Hepatocyte (in vitro differentiated cells): ENCODE measurements around the gene IL31RA.

ENCODE experiments used
- EZH2 ChIP-seq: fragments of 200-600 bp; sonication (generic); IDR thresholded peaks from 2 replicates; pipeline ENCODE4 v1.6.1; 2016; ENCODE audit warnings: antibody characterized with exemption, mild to moderate bottlenecking, borderline replicate concordance
- EZH2phosphoT487 ChIP-seq: fragments of 200-600 bp; sonication (generic); IDR thresholded peaks from one replicate; pipeline ENCODE4 v1.6.1; 2018; ENCODE audit warnings: antibody characterized with exemption, mild to moderate bottlenecking, low read depth, moderate library complexity; ENCODE audit not compliant: unreplicated experiment, severe bottlenecking
- TF ChIP-seq, protein P1 (sequence below): fragments of 200-600 bp; sonication (generic); IDR thresholded peaks from 2 replicates; pipeline ENCODE4 v1.5.1; 2016; ENCODE audit warnings: antibody characterized with exemption, mild to moderate bottlenecking; ENCODE audit not compliant: poor library complexity

DNA sequence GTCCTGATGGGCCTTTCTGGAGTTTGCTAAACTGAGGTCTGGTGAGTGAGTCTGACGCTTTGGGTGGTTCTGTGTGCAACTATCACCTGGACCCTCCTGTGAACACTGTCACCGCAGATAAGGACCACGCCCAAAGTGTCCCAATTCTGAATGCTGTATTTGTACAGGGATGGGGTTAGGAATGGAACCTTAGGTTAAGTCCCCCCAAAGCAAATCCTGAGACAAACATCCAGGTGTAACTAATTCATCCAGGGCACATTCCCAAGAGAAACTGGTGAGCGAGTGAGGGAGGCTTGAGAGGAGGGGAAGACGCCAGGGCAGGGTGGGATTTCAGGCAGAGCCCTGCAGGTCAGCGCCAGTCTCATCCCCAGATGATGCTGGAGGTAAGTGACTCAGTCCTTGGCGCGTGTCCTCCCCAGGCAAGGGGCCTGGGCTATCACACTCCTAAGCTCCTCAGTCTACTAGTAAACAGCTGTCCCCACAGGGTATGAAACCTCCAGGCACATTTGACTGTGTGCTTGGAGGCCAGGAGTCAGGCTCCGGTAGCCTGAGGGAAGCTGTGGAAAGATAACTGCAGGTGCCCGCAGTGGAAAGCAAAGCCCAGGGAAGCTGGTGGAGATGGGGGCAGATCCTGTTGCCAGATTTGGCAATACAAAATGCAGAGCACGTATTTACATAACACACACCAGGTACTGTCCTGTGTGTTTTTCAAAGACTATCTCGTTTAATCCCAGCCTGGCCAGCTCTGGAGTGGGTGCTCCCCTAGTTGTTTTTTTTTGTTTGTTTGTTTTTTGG, 76.9 kb downstream of the IL31RA start:
- TF ChIP-seq EZH2 (no peak), EZH2phosphoT487 (no peak)
- TF ChIP-seq, protein P1, sequence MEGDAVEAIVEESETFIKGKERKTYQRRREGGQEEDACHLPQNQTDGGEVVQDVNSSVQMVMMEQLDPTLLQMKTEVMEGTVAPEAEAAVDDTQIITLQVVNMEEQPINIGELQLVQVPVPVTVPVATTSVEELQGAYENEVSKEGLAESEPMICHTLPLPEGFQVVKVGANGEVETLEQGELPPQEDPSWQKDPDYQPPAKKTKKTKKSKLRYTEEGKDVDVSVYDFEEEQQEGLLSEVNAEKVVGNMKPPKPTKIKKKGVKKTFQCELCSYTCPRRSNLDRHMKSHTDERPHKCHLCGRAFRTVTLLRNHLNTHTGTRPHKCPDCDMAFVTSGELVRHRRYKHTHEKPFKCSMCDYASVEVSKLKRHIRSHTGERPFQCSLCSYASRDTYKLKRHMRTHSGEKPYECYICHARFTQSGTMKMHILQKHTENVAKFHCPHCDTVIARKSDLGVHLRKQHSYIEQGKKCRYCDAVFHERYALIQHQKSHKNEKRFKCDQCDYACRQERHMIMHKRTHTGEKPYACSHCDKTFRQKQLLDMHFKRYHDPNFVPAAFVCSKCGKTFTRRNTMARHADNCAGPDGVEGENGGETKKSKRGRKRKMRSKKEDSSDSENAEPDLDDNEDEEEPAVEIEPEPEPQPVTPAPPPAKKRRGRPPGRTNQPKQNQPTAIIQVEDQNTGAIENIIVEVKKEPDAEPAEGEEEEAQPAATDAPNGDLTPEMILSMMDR: no peak
